ENCODE data around the gene LKAAEAR1.

Gene LKAAEAR1

DNA sequence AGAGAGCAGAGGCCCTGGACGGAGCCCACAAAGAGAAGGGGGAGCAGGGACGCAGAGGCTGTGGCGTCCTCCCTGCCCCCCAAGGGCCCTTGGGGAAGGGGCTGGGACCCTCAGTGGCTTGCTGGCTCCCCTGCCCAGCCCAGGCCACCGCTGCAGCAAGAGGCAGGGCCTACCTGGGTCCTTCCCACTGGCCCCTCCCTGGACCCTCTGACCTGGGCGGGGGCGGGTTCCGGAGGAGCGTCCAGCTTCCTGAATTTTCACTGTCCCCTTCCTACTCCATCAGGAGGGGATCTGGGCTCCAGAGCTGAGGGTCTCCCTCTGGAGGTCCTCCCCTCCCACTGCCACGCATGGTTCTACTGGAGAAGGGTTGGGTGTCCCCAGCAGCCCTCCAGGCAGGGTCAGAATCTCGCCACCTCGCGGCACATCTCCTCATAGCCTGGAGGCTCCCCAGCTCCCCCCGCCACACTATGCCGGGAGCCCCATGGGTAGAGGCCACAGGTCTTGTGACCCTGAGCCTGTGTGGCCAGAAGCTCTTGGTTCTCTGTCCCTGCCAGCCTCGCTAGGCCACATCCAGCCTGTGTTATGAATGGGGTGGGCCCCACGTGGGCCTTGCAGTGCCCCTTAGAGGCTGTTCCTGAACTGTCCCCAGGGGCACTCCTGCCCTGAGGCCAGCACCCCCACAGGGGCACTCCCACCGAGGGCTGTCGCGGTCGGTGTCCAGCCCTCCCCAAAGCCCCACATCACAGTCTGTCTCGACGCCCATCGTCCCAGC, 33.8 kb downstream of the LKAAEAR1 start:
- no peak for DNase-seq (ENCODE audit: low spot score)

DNA sequence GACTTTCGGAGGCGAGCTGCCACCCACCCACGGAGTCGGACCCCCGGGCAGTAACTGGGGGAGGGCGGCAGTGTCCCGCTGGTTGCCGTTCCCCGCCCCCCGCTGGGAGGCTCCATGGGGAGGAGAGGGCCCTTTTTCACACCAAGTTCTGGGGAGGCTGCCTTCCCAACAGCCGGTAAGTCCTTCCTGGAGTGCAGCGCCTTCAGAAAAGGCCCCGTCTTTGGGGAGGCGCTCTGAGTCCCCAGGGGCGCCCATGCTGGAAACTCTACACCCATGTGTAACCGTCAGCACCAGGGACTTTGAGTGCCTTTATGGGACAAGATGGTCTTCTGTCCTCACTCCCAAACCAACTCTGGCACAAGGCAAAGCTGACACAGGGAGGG, 34.3 kb downstream of the LKAAEAR1 start:
- DNase-seq (ENCODE audit: low spot score) = no peak

DNA sequence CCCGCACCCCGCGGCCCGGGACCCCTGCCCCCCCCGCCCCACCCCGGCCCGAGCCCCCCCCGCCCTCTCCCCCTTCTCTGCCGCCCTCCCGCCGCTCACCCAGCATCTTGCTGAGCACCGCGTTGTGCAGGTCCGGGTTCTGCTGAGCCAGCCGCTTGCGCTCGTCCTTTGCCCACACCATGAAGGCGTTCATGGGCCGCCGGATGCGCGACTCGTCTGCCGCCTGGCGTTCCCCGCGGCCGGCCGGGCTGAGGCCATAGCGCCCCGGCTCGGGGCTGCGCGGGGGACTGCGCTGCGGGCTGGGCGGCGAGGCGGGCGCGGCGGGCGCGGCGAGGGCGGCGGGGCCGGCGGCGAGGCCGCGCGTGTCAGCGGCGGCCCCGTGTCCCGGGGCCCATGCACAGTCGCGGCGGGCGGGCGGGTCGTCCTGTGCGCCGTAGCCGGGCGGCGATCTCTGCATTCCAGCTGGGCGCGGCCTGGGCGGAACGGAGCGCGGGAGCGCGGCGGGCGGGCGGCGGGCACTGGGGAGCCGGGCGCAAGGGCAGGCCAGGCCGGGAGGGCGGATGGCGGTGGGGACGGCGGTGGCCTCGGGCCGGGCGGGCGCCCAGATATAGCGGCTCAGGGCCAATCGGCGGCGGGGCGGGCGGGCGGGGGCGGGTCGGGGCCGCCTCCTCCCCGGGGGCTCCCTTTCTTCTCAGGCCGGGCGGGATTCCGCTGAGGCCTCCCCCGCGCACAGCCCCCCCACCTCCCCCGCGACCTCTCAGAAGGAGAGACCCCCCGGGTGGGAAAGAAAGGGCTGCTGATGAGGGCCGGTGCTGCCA, 34.9 kb downstream of the LKAAEAR1 start, which contains the start of gene SOX18:
SOX18 (minus strand) TSS at position 580 of the 818 bp plus-strand sequence; CDS start at position 457, 123 bp downstream.
- no peak for DNase-seq (ENCODE audit: low spot score)

DNA sequence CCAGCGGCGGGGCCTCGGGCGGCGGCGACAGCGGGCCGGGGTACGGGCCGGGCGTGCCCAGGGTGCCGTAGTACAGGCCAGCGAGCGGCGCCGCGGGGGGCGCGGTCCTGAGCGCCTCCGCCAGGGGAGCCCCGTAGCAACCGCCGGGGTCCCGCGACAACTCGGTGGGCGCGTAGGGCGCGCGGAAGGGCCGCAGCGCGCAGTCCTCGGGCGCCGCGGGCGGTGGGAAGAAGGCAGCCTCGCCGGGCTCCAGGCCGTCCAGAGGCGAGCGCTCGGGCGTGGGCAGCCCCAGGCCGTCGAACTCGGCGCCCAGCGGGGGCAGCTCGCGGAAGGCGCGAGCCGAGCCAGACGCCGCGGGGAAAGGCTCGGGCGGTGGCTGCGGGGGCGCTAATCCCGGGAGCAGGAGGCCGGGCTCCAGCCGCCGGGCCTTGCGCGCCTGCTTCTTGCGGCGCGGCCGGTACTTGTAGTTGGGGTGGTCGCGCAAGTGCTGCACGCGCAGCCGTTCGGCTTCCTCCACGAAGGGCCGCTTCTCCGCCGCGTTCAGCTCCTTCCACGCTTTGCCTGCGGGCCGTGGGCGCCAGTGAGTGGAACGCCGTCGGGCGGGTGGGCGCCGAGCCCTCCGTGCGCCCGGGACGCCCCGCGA, 35.7 kb downstream of the LKAAEAR1 start:
- no peak for DNase-seq (ENCODE audit: low spot score)

DNA sequence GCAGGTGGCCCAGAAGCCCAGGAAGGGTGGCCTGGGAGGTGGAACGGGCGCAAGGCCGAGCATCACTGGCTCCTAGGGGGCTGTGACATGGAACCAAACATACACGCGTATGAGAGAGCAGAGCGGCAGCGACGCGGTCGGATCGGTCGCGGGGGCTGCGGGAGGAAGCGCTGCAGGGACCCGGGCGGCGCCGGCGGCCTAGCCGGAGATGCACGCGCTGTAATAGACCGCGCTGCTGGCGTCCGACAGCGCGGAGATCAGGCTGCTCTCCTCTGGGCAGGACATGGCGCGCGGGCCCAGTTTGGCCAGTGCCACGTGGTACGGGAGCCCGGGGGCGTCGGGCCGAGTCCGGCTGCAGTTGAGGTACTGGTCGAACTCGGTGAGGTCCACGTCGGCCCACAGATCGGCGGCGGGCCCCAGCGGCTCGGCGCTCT, 36.2 kb downstream of the LKAAEAR1 start:
- no peak for DNase-seq (ENCODE audit: low spot score)

DNA sequence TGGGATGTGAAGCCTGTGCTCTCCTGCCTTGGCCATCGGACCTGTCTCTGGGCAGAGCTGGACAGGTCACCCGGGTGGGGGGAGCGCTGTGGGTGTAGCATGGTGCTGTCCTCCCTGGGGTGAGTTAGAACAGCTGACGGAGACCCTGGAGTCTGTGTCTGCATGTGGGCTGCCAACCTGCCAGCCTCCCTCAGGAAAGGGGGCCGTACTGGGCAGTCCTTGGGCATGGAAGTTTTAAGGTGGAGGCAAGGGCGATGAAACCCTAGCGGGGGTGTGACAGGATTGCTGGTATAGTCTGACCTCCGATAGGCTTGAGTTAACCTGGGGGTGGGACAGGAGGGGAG, 37.2 kb downstream of the LKAAEAR1 start:
- no peak for DNase-seq (ENCODE audit: low spot score)

DNA sequence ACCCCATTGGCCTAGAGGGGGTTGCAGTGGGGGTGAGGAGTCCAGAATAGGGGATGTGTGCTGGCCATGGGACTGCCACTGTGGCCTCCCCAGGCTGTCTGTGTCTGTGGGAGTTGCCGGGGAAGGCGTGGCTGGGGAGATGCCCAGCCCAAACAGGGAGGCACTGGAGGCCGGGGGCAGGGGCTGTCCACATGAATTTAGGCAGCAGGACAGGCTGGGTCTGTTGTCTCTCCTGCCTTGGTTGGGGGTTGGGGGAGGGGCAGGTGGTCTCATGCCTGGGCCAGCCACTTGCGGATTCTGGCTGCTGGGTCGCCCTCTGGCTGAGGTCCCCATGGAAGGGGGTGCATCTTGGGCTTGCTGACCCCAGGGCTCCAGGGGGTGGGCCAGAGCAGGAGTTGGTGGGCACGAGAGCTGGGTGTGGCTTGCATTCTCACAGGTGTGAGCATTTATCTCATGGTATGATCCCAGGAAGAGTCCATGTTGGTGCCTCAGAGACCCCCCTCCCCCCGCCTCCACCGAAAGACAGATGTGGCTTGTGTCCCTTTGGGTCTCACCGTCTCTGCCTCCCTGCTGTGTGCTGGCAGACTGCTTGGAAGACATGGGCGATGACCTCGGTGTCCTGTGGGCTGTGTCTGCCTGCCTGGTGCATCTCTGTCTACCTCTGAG, 38.7 kb downstream of the LKAAEAR1 start:
- no peak for DNase-seq (ENCODE audit: low spot score)

DNA sequence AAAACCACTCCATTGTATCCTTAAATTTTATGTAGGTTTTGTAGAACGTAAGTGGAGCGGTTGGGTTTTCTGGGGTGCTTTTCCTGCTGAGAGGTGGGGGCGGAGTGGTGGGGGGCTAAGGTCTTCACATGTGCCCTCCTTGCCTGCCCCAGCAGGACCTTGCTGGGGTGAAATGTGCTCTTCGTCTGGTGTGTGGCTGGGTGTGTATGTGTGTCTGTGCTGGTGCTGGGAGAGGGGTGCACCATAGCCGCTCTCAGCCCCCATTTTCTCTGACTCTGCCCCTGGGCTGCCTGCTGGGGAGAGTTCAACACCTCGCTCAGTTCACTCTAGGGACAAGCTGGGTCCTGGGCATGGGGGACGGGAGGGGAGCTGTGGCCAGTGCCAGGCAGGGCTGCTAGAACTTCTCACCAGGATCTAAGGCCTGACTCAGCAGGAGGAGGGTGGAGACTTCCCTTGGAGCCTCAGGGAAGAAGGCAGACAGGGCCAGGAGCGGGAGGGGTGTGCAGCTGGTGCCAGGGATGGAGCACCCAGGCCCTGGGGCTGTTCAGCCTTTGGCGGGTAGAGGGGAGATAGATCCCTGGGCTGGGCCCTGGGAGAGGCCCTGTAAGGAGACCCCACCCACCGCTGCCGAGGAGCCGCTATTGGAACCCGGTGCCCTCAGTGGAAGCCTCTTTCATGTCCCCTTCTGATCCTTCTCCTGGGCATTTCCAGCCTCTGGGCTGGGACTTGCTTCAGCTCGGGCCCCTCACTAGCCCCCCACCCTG, 39.5 kb downstream of the LKAAEAR1 start:
- no peak for DNase-seq (ENCODE audit: low spot score)

DNA sequence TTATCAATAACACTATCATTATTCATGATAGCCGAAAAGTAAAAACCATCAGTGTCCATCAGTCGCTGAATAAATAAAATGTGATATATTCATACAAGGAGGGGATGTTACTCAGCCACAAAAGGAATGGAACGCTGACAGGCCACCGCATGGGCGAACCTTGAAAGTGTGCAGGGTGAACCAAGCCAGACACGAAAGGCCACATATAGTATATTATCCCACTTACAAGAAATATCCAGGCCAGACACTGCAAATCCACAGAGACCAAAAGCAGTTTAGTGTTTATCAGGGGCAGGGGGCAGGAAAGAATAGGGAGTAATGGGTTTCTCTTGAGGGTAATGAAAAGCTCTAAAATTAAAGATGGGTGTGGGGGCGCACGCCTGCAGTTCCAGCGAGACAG, 40.4 kb downstream of the LKAAEAR1 start:
- no peak for DNase-seq (ENCODE audit: low spot score)

DNA sequence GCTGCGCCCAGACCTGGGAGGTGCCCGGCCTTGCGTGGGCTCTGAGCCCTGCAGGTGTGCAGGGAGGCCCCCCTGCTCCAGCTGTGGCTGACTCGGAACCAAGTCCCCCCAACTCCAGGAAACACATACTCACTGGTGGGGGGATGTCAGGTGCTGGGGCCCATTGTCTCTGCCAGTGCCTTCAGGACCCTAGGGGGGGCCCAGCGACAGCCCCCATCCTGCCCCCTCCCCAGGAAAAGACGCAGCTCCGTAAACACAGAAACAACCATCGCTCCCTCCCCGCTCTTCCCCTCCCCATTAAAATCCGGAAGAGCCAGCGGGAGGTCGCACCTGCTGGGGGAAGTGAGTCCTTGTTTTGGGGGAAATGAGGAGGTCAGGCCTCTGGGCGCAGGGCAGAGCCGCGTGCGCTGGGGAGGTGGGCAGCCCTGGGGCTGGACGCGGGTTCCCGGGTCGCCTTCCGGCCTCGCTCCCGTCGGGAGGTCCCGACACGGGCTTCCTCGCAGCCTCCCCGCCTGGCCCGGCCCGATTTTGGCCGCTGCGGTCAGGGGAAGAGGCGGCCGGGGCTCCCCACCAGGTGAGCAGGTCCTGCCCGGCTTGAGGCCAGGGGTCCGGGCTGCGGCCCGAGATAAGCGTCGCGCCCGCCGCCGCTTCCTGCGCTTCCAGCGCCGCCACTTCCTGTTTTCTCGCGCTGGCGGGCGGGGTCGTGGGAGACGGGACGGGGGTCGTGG, 42.0 kb downstream of the LKAAEAR1 start:
- no peak for DNase-seq (ENCODE audit: low spot score)

DNA sequence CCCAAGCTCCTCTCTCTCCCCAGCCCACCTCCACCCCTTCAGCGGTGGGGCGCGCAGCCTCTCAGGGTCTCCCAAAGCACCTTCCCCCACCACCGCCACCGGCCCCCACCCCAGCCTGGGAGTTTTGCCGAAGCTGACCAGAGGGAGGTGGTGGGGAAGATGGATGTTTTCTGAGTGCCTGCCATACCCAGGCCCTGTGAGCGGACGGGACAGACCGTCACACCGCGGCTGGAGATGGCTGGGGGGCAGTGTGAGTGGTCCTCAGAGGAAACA, 42.5 kb downstream of the LKAAEAR1 start:
- DNase-seq (ENCODE audit: low spot score) = no peak

DNA sequence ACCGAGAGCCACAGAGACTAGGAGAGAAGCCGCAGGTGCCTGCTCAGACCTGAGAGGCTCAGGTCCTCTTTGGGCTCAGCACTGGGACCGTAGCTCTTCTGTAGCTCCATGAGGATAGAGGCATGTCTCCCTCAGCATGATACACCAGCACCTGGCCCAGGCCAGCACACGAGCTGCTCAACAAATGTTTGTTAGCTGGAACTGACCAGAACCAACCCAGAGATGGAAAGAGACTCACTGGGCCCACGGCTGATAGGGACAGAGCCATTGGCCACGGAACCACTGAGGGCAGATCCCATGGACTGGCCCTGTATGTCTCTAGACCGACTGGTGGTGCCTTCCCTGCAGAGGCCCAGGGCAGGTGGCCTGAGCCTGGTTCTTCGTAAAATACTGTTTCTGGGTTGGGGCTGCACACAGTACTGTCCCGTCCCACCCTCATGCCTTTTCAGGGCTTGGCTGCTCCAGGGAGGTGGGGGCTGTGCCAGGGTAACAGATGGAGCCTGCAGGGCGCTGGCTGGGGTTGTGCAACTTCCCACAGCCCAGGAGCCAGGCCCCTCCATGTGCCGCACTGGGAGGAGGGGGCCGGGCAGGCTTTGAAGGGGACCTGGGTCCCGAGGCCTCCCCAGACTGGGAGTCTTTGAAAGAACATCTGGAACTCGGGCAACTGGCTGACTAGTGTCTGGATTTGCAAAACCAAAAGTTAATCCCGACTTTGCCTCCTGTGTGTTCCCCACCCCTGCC, 43.0 kb downstream of the LKAAEAR1 start:
- DNase-seq (ENCODE audit: low spot score) = no peak

DNA sequence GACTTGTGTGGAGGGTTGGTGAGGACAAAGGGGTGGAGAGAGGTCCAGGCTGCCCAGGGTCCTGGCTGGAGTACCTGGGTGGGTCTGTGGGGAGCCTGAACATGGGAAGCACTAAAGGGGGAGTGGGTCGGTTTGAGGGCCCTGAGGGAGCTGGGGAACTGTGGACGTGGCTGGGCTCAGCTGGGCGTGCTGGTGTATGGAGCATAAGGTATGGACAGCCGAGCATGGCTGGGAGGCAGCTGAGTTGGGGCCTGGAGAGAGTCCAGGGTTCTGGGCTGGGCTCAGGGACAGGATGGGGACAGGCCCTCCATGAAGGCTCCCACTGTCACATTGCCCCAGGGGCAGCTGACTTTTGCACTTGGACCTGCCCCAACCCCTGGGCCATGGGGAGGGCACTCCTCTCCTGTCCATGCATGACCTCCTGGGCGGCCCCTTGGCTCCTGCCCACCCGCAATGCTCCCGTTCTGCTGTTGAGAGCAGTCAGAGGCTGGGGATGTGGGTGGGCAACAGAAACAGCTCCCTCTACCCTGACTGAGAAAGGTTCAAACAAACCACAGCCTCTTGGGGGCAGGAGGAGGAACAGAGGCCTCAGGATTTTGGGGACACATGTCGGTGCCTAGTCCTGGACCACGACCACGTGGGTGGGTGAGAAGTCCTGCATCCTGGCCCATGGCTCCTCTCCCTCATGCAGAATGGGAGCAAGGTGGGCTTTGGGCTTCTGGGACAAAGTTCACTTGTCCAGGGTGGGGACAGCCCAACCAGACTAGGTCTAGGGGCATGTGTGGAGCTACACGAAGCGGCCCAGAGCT, 43.8 kb downstream of the LKAAEAR1 start:
- no peak for DNase-seq (ENCODE audit: low spot score)

DNA sequence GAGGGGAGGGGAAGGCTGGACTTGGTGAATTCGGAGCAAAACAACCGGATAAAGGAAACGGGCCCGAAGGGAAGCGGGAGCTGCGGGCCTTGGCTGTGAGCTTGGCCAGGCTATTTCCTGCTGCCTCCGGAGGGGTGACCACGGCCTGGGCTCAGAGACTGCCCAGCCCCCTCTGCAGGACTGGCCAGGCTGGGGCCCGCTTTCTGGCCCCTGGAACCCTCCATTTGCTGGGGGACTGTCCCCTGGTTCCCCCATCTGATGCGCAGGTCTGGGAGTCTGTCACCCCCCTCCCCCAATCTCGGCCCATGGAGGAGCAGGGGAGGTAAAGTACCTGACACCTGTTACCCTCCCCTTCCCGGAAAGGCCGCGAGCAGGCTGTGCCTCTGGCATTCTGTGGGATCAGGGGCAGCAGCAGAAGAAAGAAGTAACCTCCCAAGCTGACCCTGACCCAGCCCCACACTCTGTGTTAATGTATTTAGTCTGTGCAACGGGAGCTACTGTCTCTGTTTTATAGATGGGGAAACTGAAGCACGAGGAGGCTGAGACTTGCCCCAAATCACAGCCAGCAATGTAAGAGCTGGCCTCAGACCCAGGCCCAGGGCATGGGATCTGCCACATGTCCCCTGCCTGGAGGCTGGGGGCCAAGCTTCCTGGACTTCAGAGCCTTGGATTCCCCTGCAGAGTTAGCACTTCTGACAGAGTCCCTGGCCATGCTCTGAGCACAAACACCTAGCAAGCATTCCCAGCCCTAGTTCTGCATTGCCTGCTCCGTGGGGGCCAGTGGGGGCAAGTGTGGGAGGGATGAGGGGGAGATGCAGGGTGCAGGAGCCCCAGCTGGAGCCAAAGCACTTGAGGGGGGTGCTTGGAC, 44.7 kb downstream of the LKAAEAR1 start:
- DNase-seq (ENCODE audit: low spot score) = no peak

DNA sequence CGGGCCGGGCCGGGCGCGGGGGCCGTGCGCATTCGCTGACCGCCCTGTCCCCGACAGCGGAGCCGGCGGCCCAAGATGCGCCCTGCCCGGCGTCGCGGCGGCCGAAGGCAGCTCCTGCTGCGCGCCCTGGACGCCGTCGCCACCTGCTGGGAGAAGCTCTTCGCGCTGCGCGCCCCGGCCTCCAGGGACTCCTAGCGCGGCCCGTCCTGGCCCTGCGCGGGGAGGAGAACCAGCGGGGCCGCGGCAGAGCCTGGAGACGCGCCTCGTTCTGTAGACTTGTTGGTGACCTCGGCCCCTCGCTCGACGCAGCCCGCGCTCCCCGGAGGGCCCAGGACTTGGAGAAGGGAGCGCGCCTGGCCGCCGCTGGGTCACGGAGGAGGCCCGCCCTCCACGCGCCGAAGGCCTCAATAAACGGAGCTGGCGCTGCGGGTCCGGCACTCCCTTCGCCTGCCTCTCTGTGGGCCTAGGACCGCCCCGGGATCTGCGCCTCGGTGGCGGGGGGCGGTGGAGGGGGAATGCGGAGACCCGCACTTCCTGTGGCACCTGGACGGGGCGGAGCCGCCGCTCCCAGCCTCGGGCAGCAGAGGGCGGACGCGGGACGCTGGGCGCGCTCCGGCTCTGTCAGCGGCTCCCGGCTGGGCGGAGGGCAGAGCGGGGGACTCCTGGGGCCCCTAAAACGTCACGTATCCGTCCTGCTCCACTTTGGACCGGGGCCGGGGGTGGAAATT, 45.5 kb downstream of the LKAAEAR1 start:
- peak; percentile 76 for DNase-seq (ENCODE audit: low spot score)

DNA sequence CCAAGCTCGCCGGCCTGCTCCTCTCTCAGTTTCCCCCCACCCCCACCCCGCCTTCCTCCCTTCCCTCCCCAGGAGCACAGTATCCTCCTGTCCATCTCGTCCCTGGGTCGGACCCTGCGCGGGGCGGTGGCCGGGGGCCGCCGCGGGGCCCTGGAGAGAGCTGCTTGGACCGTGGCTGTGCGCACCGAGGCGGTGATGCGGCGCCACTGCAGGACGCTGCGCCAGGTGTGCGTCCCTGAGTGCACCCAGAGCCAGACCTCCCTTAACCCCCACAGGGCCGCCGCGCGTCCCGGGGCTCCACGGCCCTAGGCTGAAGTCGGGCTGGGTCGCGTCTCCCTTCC, 46.0 kb downstream of the LKAAEAR1 start:
- no peak for DNase-seq (ENCODE audit: low spot score)

DNA sequence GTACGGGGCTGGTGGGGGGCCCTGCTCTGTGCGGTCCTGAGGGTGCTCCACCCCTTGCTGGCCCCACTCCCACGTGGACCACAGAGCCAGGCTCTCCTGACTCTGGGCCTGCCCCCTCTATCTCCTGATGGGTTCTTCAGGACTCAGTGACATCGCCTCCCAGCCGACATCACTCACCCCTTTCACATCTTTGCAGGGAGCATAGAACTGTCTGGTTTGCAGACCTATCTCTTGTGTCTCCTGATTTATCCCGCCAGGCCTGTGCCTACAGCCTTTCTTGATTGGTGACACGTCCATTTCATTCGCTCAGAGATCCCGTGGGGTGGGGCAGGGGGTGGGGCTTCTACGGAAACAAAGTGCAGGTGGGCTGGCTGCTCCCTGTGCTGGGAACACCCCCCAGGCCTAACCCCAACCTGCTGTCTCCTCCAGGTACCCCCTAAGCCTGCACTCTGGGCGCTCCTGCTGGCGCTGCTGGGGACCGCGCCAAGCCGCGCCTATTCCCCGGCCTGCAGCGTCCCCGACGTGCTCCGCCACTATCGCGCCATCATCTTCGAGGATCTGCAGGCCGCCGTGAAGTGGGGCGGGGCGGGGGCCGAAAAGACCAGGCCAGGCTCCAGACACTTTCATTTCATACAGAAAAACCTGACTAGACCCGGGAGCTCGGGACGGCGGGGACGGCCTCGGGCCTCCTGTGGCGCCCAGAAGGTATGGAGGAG, 46.5 kb downstream of the LKAAEAR1 start:
- no peak for DNase-seq (ENCODE audit: low spot score)

DNA sequence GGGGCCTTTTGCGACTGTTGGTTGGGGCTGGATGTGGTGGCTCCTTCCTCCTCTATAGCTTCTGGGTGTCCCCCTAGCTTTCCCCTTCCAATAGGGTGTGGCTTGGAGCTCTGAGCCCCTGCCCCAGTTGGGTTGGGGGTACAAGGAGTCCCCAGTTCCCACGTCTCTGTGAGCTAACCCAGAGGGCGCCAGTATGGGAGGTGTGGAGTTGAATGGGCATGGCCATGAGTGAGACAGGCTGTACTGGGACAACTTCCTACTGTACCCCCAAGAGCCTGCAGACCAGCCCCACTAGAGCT, 47.0 kb downstream of the LKAAEAR1 start:
- DNase-seq (ENCODE audit: low spot score) = no peak
